PC-3 (cell line): ENCODE results near the gene SLC6A16. TPM values are rescaled to one million over a fixed set of nuclear protein-coding genes. Genes with fewer than 3 reads are reported as not detected.

Experiments
- ATAC-seq: fragments of 200-7000 bp; cut with Tn5 transposase; 2 replicates; pipeline ENCODE4 v1.9.1; 2020; ENCODE audit warnings: mild to moderate bottlenecking, moderate library complexity
- BruUV-seq: library from RNA; stranded (reverse); fragments of 400-500 nt; replicated peaks from 2 replicates; lab custom pipeline; 2021; lab: Mats Ljungman, UMichigan
- CTCF ChIA-PET: fragments of 300-600 bp; sonication (Branson Sonifier 250); formaldehyde crosslinking; loops from one replicate; lab custom pipeline; 2022; ENCODE audit warnings: antibody characterized with exemption; lab: Charles Lee
- POLR2A ChIA-PET: fragments of 300-600 bp; sonication (Branson Sonifier 250); formaldehyde crosslinking; loops from one replicate; lab custom pipeline; 2022; ENCODE audit warnings: antibody characterized with exemption; ENCODE audit not compliant: unreplicated experiment; lab: Charles Lee
- DNase-seq: peaks from one replicate; pipeline ENCODE4 v3.0.0-alpha.2; 2015
- H2AFZ ChIP-seq: fragments of 300-600 bp; sonication (generic); 2 replicates; pipeline ENCODE4 v1.6.0; 2016; ENCODE audit warnings: antibody characterized with exemption, low read length
- H3F3A ChIP-seq: fragments of 300-600 bp; sonication (generic); one replicate; pipeline ENCODE4 v1.6.0; 2017; ENCODE audit warnings: antibody characterized with exemption, low read length, control low read depth, mild to moderate bottlenecking; ENCODE audit not compliant: unreplicated experiment
- H3K27ac ChIP-seq: fragments of 300-600 bp; sonication (generic); 2 replicates; pipeline ENCODE4 v1.5.1; 2016; ENCODE audit warnings: mild to moderate bottlenecking, low read length
- H3K27me3 ChIP-seq: fragments of 300-600 bp; sonication (generic); 2 replicates; pipeline ENCODE4 v1.6.1; 2016; ENCODE audit warnings: low read length, mixed read lengths
- H3K36me3 ChIP-seq: fragments of 300-600 bp; sonication (generic); 2 replicates; pipeline ENCODE4 v1.6.1; 2016; ENCODE audit warnings: low read depth, mixed run types, low read length, mixed read lengths
- H3K4me1 ChIP-seq: fragments of 300-600 bp; sonication (generic); 2 replicates; pipeline ENCODE4 v1.5.1; 2016; ENCODE audit warnings: low read length; ENCODE audit not compliant: insufficient read depth
- H3K4me2 ChIP-seq: fragments of 300-600 bp; sonication (generic); 2 replicates; pipeline ENCODE4 v1.6.0; 2016; ENCODE audit warnings: low read length
- H3K4me3 ChIP-seq: fragments of 300-600 bp; sonication (generic); 2 replicates; pipeline ENCODE4 v1.5.1; 2016; ENCODE audit warnings: mild to moderate bottlenecking, low read length, mixed read lengths
- H3K79me2 ChIP-seq: fragments of 300-600 bp; sonication (generic); 2 replicates; pipeline ENCODE4 v1.6.1; 2017; ENCODE audit warnings: low read length, mixed read lengths
- H3K9ac ChIP-seq: fragments of 300-600 bp; sonication (generic); 2 replicates; pipeline ENCODE4 v1.6.0; 2016; ENCODE audit warnings: mild to moderate bottlenecking, low read length
- H3K9me2 ChIP-seq: fragments of 300-600 bp; sonication (generic); replicated peaks from 2 replicates; pipeline ENCODE4 v1.6.1; 2016; ENCODE audit warnings: mixed run types, low read length, mixed read lengths
- H3K9me3 ChIP-seq: fragments of 300-600 bp; sonication (generic); 2 replicates; pipeline ENCODE4 v1.6.1; 2016; ENCODE audit warnings: low read length, mixed read lengths
- H4K20me1 ChIP-seq: fragments of 300-600 bp; sonication (generic); 2 replicates; pipeline ENCODE4 v1.6.1; 2016; ENCODE audit warnings: low read length, mixed read lengths
- EZH2 ChIP-seq: fragments of 300-600 bp; sonication (generic); IDR thresholded peaks from one replicate; pipeline ENCODE4 v1.6.1; 2017; ENCODE audit warnings: antibody characterized with exemption, mild to moderate bottlenecking, low read length; ENCODE audit not compliant: unreplicated experiment
- EZH2phosphoT487 ChIP-seq: fragments of 300-600 bp; sonication (generic); IDR thresholded peaks from 2 replicates; pipeline ENCODE4 v1.6.1; 2018; ENCODE audit warnings: mild to moderate bottlenecking, antibody characterized with exemption, low read length, borderline replicate concordance
- intact Hi-C: fragments of 100-400 bp; cut with micrococcal nuclease; formaldehyde crosslinking; loops from 2 replicates; pipeline ENCODE4 v1.9.0; 2023
- total RNA-seq: library from RNA; depleted of rRNA; stranded (reverse); fragments of >200 nt; gene quantifications from 2 replicates; pipeline ENCODE4 v1.2.3, GENCODE V29; 2014
- TF ChIP-seq, protein P1 (sequence below): fragments of 300-600 bp; sonication (generic); conservative IDR thresholded peaks from 2 replicates; pipeline ENCODE4 v1.5.1; 2017; ENCODE audit warnings: antibody characterized with exemption, low read depth, mild to moderate bottlenecking, low read length

Gene SLC6A16
- total RNA-seq, 1 experiment from 2014 or later = not detected

DNA sequence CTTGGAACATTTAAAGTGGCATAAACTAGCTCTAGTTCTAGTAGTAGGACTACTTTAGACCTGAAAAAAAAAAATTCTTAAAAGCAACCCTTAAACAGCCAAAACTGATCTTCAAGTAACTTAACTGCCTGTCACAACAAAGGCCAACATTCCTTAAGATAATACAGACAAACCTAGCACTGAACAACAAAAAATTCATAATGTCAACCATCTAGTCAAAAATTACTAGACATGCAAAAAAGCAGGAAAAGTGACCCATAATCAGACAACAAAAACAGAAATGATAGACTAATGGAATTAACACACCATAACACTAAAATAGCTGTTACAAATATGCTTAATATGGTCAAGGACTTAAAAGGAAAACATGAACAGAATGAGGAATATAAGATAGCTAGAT is 6.7 kb downstream of the SLC6A16 start:
- Histone ChIP-seq H3K9me3 (no peaks in the 10 kb centered on the region; the same call in 1 of the 2 replicates), H4K20me1 (no peaks in the 10 kb centered on the region), H3K9me2 (no peaks in the 10 kb centered on the region), H3K27me3 (no peaks in the 10 kb centered on the region), H3K27ac (no peak overlapping the region), H3F3A (no peaks in the 10 kb centered on the region), H3K36me3 (no peaks in the 10 kb centered on the region), H3K4me3 (no peak overlapping the region), H3K79me2 (no peaks in the 10 kb centered on the region), H3K4me1 (no peaks in the 10 kb centered on the region), H3K4me2 (no peak overlapping the region), H2AFZ (no peak overlapping the region), H3K9ac (no peak overlapping the region)
- DNase-seq = no peak
- BruUV-seq = no TSS peak
- ChIA-PET POLR2A (no interaction called here), CTCF (interaction anchor here (0.7 kb wide), 1 partner anchor 119 kb away, joined by 3 read pairs; no protein-coding TSS in a partner anchor)
- no peak for TF ChIP-seq EZH2phosphoT487
- TF ChIP-seq, protein P1, sequence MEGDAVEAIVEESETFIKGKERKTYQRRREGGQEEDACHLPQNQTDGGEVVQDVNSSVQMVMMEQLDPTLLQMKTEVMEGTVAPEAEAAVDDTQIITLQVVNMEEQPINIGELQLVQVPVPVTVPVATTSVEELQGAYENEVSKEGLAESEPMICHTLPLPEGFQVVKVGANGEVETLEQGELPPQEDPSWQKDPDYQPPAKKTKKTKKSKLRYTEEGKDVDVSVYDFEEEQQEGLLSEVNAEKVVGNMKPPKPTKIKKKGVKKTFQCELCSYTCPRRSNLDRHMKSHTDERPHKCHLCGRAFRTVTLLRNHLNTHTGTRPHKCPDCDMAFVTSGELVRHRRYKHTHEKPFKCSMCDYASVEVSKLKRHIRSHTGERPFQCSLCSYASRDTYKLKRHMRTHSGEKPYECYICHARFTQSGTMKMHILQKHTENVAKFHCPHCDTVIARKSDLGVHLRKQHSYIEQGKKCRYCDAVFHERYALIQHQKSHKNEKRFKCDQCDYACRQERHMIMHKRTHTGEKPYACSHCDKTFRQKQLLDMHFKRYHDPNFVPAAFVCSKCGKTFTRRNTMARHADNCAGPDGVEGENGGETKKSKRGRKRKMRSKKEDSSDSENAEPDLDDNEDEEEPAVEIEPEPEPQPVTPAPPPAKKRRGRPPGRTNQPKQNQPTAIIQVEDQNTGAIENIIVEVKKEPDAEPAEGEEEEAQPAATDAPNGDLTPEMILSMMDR = no peak
- no peak for TF ChIP-seq EZH2
- intact Hi-C loops = no loop called here
- ATAC-seq = no peak

DNA sequence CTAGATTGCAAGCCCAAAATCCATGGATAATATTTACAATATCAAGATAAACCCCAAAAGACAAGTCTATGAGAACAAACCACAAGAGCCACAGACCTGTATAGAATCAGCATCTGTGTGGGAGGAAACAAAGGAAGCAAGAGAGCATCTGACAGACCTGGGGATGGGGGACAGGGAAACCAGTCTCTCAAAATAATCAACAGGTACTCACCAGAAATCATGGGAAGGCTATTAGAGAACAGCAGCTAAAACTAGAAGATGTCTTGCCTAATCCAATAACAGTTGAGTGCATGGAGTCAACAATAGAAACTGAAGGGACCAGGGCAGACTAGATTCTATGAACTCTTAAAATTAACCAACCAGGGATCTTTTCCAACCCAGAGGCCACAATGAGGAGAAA is 8.7 kb downstream of the SLC6A16 start:
- Histone ChIP-seq H3K9me3 (no peaks in the 10 kb centered on the region), H3K9me2 (no peaks in the 10 kb centered on the region), H4K20me1 (no peaks in the 10 kb centered on the region), H3K79me2 (no peaks in the 10 kb centered on the region), H3K4me2 (no peak overlapping the region), H3K27ac (no peak overlapping the region), H2AFZ (no peak overlapping the region), H3K9ac (no peak overlapping the region), H3K36me3 (no peaks in the 10 kb centered on the region), H3K4me1 (no peaks in the 10 kb centered on the region), H3K4me3 (no peak overlapping the region), H3K27me3 (no peaks in the 10 kb centered on the region), H3F3A (no peaks in the 10 kb centered on the region)
- ChIA-PET POLR2A (no interaction called here), CTCF (no interaction called here)
- no peak for ATAC-seq
- intact Hi-C loops = no loop called here
- TF ChIP-seq EZH2 (no peak), EZH2phosphoT487 (no peak)
- TF ChIP-seq, protein P1 = no peak
- no TSS peak for BruUV-seq
- no peak for DNase-seq

DNA sequence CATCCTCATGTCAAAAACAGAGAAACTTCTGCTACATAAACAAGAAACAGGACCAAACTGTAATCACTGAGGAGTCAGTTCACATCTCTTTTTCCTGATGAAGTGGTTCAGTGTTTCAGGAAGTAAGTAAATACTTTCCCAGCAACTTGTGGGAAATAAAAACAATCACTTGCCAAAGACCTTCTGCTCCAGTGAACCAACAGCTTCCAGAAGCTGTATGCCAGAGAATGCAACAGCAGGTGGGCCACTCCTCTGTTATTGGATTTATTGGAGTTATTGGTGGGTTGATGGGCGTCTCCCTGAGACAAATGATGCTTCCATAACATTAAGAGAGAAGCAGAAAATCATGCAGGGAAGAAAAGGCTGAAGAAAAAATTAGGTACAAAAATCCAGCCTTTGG is 9.9 kb downstream of the SLC6A16 start:
- H2AFZ ChIP-seq = no peak overlapping the region
- ChIA-PET CTCF (no interaction called here), POLR2A (no interaction called here)
- no peaks in the 10 kb centered on the region for H3K9me3 ChIP-seq
- no peaks in the 10 kb centered on the region for H3K79me2 ChIP-seq
- no peak overlapping the region for H3K9ac ChIP-seq
- H3K4me1 ChIP-seq = no peaks in the 10 kb centered on the region
- DNase-seq (no peak), ATAC-seq (no peak)
- H3K4me2 ChIP-seq = no peak overlapping the region
- intact Hi-C loops = no loop called here
- TF ChIP-seq EZH2 (no peak), EZH2phosphoT487 (no peak)
- TF ChIP-seq, protein P1 = no peak
- H3K9me2 ChIP-seq = no peaks in the 10 kb centered on the region
- H4K20me1 ChIP-seq = no peaks in the 10 kb centered on the region
- no peaks in the 10 kb centered on the region for H3K36me3 ChIP-seq
- no peak overlapping the region for H3K4me3 ChIP-seq
- no peak overlapping the region for H3K27ac ChIP-seq
- no TSS peak for BruUV-seq
- no peaks in the 10 kb centered on the region for H3K27me3 ChIP-seq
- no peaks in the 10 kb centered on the region for H3F3A ChIP-seq
